Endothelial cell (in vitro differentiated cells): ENCODE results near the gene CDK18. TPM values are rescaled to one million over a fixed set of nuclear protein-coding genes. Genes with fewer than 3 reads are reported as not detected.

Experiments used
- DNase-seq: peaks from one replicate; pipeline ENCODE4 v3.0.0; 2021; ENCODE audit warnings: low spot score
- H3K27ac Mint-ChIP-seq: one replicate; pipeline ENCODE4 v1.8.0; 2021; ENCODE audit warnings: mixed read lengths, inconsistent platforms; ENCODE audit not compliant: unreplicated experiment
- H3K27me3 Mint-ChIP-seq: one replicate; pipeline ENCODE4 v1.8.0; 2021; ENCODE audit warnings: mild to moderate bottlenecking, moderate library complexity, mixed read lengths, inconsistent platforms; ENCODE audit not compliant: unreplicated experiment
- H3K36me3 Mint-ChIP-seq: one replicate; pipeline ENCODE4 v1.8.0; 2021; ENCODE audit warnings: mild to moderate bottlenecking, low read depth, mixed read lengths, inconsistent platforms; ENCODE audit not compliant: unreplicated experiment
- H3K4me1 Mint-ChIP-seq: one replicate; pipeline ENCODE4 v1.8.0; 2021; ENCODE audit warnings: mild to moderate bottlenecking, mixed read lengths, inconsistent platforms; ENCODE audit not compliant: unreplicated experiment
- H3K4me3 Mint-ChIP-seq: one replicate; pipeline ENCODE4 v1.8.0; 2021; ENCODE audit warnings: mild to moderate bottlenecking, mixed read lengths, inconsistent platforms; ENCODE audit not compliant: unreplicated experiment
- H3K9me3 Mint-ChIP-seq: one replicate; pipeline ENCODE4 v1.8.0; 2021; ENCODE audit warnings: mixed read lengths, inconsistent platforms; ENCODE audit not compliant: unreplicated experiment
- total RNA-seq: library from RNA; stranded (reverse); fragmentation: NEBNext Ultra II Directional; extraction: Animal tissue kit (Norgen Biotek cat#: 25700); gene quantifications from one replicate; pipeline ENCODE4 v1.2.1, GENCODE V29; 2021; ENCODE audit not compliant: unreplicated experiment
- TF ChIP-seq, protein P1 (sequence below): fragments of 200-600 bp; sonication (generic); IDR thresholded peaks from one replicate; pipeline ENCODE4 v1.5.0; 2021; ENCODE audit warnings: antibody characterized with exemption; ENCODE audit not compliant: unreplicated experiment

CDK18 gene
- total RNA-seq, 1 donor from 2014 or later: 12.4 TPM

DNA sequence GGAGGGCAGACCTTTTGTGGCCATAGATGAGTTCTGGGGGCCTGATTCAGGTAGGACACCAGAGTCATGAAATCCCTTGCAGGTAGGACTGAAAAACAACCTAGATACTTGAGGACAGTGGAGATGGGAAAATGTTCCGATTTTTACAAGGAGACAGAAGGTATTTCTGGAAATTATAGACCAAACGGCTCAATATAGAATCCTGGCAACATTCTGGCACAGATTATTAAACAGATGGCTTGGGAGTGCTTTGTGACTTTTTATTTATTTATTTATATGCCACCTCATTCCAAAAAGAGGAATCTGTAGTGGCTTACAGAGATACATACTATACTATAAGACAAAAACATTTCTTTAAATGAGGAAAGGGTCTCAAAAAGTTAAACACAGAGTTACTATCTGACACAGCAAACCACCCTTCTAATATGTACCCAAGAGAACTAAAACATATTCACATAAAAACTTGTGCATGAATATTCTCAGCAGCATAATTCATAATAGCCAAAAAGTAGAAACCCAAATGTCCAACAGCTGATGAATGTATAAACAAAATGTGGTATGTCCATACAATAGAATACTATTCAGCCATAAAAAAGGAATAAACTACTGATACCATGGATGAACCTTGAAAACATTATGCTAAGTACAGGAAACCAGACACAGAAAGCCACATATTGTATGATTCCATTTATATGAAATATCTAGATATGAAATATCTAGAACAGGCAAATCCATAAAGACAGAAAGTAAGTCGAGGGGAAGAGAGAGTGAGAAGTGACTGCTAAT is 49.8 kb downstream of the CDK18 start:
- Mint-ChIP-seq H3K27me3 (peaks cover 2% of the 10 kb centered on the region), H3K36me3 (no peaks in the 10 kb centered on the region), H3K9me3 (no peaks in the 10 kb centered on the region), H3K4me3 (no peak overlapping the region), H3K27ac (no peak overlapping the region), H3K4me1 (peaks cover 2% of the 10 kb centered on the region)
- no peak for DNase-seq
- TF ChIP-seq, protein P1, sequence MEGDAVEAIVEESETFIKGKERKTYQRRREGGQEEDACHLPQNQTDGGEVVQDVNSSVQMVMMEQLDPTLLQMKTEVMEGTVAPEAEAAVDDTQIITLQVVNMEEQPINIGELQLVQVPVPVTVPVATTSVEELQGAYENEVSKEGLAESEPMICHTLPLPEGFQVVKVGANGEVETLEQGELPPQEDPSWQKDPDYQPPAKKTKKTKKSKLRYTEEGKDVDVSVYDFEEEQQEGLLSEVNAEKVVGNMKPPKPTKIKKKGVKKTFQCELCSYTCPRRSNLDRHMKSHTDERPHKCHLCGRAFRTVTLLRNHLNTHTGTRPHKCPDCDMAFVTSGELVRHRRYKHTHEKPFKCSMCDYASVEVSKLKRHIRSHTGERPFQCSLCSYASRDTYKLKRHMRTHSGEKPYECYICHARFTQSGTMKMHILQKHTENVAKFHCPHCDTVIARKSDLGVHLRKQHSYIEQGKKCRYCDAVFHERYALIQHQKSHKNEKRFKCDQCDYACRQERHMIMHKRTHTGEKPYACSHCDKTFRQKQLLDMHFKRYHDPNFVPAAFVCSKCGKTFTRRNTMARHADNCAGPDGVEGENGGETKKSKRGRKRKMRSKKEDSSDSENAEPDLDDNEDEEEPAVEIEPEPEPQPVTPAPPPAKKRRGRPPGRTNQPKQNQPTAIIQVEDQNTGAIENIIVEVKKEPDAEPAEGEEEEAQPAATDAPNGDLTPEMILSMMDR: no peak

DNA sequence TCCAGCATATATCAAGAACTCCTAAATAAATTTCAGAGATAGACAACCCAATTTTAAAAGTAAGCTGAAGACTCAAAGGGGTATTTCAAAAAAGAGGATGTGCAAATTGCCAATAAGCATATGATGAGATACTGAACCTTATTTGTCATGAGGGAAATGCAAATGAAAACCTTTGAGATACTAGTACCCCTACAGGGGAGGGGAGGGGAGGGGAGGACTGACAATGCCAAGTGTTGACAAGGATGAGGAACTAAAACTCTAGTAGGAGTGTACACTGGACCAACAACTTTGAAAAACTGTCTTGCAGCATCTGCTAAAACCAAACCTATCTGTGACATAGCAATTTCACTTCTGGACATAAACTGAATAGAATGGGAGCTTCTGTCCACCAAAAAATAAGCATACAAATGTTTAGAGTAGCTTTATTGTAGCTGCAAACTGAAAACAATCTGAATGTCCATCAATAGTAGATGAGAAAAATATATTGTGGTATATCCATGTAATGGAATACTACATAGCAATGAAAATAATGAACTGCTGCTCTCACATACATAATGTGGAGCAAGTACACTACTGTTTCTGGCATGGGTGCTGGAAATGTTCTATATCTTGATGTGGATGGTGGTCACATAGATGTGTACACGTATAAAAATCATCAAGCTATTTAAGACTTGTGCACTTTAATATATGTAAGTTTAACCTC is 57.2 kb downstream of the CDK18 start:
- TF ChIP-seq, protein P1: no peak
- H3K9me3 Mint-ChIP-seq: no peaks in the 10 kb centered on the region
- H3K4me1 Mint-ChIP-seq: no peaks in the 10 kb centered on the region
- H3K27ac Mint-ChIP-seq: no peak overlapping the region
- DNase-seq: no peak
- H3K36me3 Mint-ChIP-seq: no peaks in the 10 kb centered on the region
- no peaks in the 10 kb centered on the region for H3K27me3 Mint-ChIP-seq
- no peak overlapping the region for H3K4me3 Mint-ChIP-seq

DNA sequence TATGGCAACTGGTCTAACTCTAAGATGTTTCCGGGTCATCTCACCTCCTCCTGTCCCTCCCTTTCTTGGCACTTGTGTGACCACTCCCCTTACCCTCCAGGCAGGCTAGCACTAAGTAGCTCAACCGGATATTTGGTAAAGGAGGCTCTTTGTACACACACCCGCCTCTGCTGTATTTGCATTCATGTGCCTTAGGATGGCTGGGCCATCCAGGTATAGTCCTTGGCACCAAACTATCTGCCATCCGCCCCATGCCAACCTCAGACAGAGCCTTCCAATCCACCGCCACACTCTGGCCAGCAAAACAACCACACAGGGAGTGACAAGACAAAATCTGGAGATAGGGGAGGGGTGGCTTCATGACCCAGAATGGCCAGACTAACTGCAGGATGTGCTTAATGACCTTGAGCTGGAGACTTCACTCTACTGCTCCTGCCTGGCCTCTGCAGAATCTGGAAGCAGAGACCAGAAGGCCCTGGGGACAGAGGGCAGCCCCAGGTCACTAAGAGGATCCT is 59.5 kb downstream of the CDK18 start:
- H3K9me3 Mint-ChIP-seq: no peaks in the 10 kb centered on the region
- no peak overlapping the region for H3K4me3 Mint-ChIP-seq
- peaks cover 8% of the 10 kb centered on the region for H3K27me3 Mint-ChIP-seq
- H3K36me3 Mint-ChIP-seq: no peaks in the 10 kb centered on the region
- H3K27ac Mint-ChIP-seq: no peak overlapping the region
- TF ChIP-seq, protein P1: no peak
- H3K4me1 Mint-ChIP-seq: peaks cover 3% of the 10 kb centered on the region
- DNase-seq: no peak

DNA sequence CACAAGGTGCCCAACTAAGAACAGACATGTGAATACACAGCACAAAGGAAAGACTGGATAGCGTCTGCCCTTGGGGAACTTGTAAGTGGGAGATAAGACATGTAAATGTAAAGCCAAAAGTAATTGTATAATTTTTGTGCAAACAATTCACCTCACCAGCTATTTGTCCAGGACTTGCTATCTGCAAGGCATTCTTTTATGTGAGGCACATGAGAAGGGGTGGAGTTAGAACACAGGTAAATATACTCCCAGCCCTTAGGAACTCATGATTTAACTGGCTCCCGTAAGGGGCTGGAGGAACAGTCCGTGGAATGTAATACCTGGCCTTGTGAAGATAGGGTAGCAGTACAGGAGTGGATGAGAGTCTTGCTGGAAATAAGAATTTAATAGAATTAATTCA is 61.3 kb downstream of the CDK18 start:
- no peak overlapping the region for H3K4me3 Mint-ChIP-seq
- H3K36me3 Mint-ChIP-seq: no peaks in the 10 kb centered on the region
- no peak for DNase-seq
- no peak overlapping the region for H3K27ac Mint-ChIP-seq
- peaks cover 10% of the 10 kb centered on the region for H3K27me3 Mint-ChIP-seq
- H3K4me1 Mint-ChIP-seq: peaks cover 3% of the 10 kb centered on the region
- TF ChIP-seq, protein P1: no peak
- H3K9me3 Mint-ChIP-seq: no peaks in the 10 kb centered on the region

DNA sequence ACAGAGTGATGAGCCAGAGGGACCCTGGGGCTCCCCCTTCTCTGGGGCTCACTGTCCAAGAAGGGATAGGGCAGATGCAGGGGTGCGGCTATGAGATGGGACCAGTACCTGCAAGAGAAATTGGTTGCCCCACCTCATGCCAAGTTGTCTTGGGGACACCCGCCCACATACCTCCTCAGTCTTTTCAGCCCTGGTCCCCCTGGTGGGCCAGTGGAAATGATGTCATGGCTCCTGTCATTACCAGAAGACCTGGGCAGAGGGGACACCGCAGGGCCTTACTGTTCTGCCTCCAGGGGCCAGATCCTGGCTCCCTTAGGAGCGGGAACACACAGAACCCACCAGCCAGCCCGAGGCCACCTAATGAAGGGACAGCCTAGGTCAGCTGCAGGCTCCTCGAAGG is 63.2 kb downstream of the CDK18 start:
- Mint-ChIP-seq H3K4me3 (no peak overlapping the region), H3K27ac (no peak overlapping the region), H3K9me3 (no peaks in the 10 kb centered on the region), H3K4me1 (peaks cover 8% of the 10 kb centered on the region), H3K36me3 (no peaks in the 10 kb centered on the region), H3K27me3 (peaks cover 22% of the 10 kb centered on the region)
- TF ChIP-seq, protein P1: no peak
- no peak for DNase-seq
